ENCODE measurements around the gene MAP7D2. TPM values are rescaled to one million over a fixed set of nuclear protein-coding genes. Genes with fewer than 3 reads are reported as not detected.

MAP7D2 gene
- total and polyA plus RNA-seq, 9 of the 15 experiments (the other 6 are each of a cell fraction or from before 2014, with no cell fraction given), result 0.01 to 0.04 (median 0.03) TPM; not detected in 4

GRCh38 chrX:20059467-20060128 is 57.1 kb downstream of the MAP7D2 start:
- 0% methylated on average over 3 of the region's 5 CpGs for whole genome bisulfite sequencing (ENCODE audit: insufficient coverage, low coverage, missing lambda C conversion rate)
- H3K4me2 ChIP-seq (ENCODE audit: insufficient read depth, low read length), result no peak overlapping the region
- DNase-seq (ENCODE audit: extremely low read depth in 1 of 4, low spot score in 3 of 4) (no peak), ATAC-seq (no peak), FAIRE-seq (no peak)
- in situ Hi-C loops (cut with MboI), result loop anchor here (10.0 kb wide), 1 partner anchor 155 kb away; no protein-coding TSS in a partner anchor
- H3K27me3 ChIP-seq (ENCODE audit: control insufficient read depth in 2 of 2, insufficient read depth in 2 of 2, low read length in 2 of 2), result peaks cover 0 to 22% of the 10 kb centered on the region in 2 experiments; a peak in 3 of 5 replicates
- CTCF ChIA-PET (ENCODE audit: low intra/inter-chr PET ratio), result no interaction called here
- no peaks in the 10 kb centered on the region for H3K4me1 ChIP-seq (replicated peaks in 1 of 2; ENCODE audit: control insufficient read depth in 2 of 2, insufficient read depth in 2 of 2, low read length in 2 of 2)
- no TSS peak for BruUV-seq (replicated peaks)
- H3K79me2 ChIP-seq (ENCODE audit: control insufficient read depth, insufficient read depth, low read length), result no peaks in the 10 kb centered on the region
- no peaks in the 10 kb centered on the region for H3K9me1 ChIP-seq (ENCODE audit: control insufficient read depth, insufficient read depth, low read length)
- H3K4me3 ChIP-seq, result no peak overlapping the region
- intact Hi-C loops (cut with micrococcal nuclease), result loop anchor here (5.0 kb wide), 1 partner anchor 383 kb away; no protein-coding TSS in a partner anchor
- H3K9me3 ChIP-seq (replicated peaks; ENCODE audit: control insufficient read depth, insufficient read depth, low read depth, low read length), result no peaks in the 10 kb centered on the region
- no peak overlapping the region for H3K9ac ChIP-seq (ENCODE audit: insufficient read depth in 1 of 2, low read depth in 2 of 2, low read length in 2 of 2)
- H4K20me1 ChIP-seq (replicated peaks; ENCODE audit: control insufficient read depth, insufficient read depth, low read length), result no peaks in the 10 kb centered on the region; the same call in 1 of the 2 replicates
- H3K36me3 ChIP-seq (ENCODE audit: control insufficient read depth, insufficient read depth, low read length), result no peaks in the 10 kb centered on the region
- H3K27ac ChIP-seq (ENCODE audit: extremely low read depth, low read depth, low read length), result no peak overlapping the region
- POLR2A ChIA-PET, result no interaction called here
- H2AFZ ChIP-seq (ENCODE audit: low read depth, low read length), result no peak overlapping the region
- TF ChIP-seq TCF7L2 (IDR thresholded peaks at IDR 0.05; ENCODE audit: low read depth, low read length), result no peak
- TF ChIP-seq ESRRA (IDR thresholded peaks at IDR 0.05; ENCODE audit: borderline replicate concordance, low read depth), result no peak
- no peak for TF ChIP-seq E2F8 (IDR thresholded peaks at IDR 0.05; ENCODE audit: low read depth, partially characterized antibody)
- TF ChIP-seq EP400 (IDR thresholded peaks at IDR 0.05), result no peak
- no peak for TF ChIP-seq ASH1L (IDR thresholded peaks at IDR 0.05; ENCODE audit: borderline replicate concordance, low read depth, partially characterized antibody)
- TF ChIP-seq MNT (conservative IDR thresholded peaks at IDR 0.05), result no peak
- TF ChIP-seq KAT2B (IDR thresholded peaks at IDR 0.05; ENCODE audit: low read depth, low read length), result no peak
- TF ChIP-seq, protein P1, sequence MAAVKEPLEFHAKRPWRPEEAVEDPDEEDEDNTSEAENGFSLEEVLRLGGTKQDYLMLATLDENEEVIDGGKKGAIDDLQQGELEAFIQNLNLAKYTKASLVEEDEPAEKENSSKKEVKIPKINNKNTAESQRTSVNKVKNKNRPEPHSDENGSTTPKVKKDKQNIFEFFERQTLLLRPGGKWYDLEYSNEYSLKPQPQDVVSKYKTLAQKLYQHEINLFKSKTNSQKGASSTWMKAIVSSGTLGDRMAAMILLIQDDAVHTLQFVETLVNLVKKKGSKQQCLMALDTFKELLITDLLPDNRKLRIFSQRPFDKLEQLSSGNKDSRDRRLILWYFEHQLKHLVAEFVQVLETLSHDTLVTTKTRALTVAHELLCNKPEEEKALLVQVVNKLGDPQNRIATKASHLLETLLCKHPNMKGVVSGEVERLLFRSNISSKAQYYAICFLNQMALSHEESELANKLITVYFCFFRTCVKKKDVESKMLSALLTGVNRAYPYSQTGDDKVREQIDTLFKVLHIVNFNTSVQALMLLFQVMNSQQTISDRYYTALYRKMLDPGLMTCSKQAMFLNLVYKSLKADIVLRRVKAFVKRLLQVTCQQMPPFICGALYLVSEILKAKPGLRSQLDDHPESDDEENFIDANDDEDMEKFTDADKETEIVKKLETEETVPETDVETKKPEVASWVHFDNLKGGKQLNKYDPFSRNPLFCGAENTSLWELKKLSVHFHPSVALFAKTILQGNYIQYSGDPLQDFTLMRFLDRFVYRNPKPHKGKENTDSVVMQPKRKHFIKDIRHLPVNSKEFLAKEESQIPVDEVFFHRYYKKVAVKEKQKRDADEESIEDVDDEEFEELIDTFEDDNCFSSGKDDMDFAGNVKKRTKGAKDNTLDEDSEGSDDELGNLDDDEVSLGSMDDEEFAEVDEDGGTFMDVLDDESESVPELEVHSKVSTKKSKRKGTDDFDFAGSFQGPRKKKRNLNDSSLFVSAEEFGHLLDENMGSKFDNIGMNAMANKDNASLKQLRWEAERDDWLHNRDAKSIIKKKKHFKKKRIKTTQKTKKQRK (IDR thresholded peaks at IDR 0.05; ENCODE audit: borderline replicate concordance, low read depth, low read length), result no peak
- no peak for TF ChIP-seq TSC22D4 (tag; IDR thresholded peaks at IDR 0.05)
- TF ChIP-seq HOXB6 (CRISPR knock-in tag; IDR thresholded peaks at IDR 0.05; ENCODE audit: borderline replicate concordance), result no peak
- TF ChIP-seq BRD9 (IDR thresholded peaks at IDR 0.05; ENCODE audit: low read depth, partially characterized antibody), result no peak
- no peak for TF ChIP-seq NR0B1 (IDR thresholded peaks at IDR 0.05; ENCODE audit: partially characterized antibody)
